ENCODE measurements around the gene TMEM219. TPM values are rescaled to one million over a fixed set of nuclear protein-coding genes. Genes with fewer than 3 reads are reported as not detected.

TMEM219 gene
- total and polyA plus RNA-seq, 9 of the 15 experiments (the other 6 are each of a cell fraction or from before 2014, with no cell fraction given) = 35.3 to 62.8 (median 55.5) TPM

GRCh38 chr16:29921034-29921385 is 40.9 kb upstream of the TMEM219 start:
- intact Hi-C loops (cut with micrococcal nuclease) = no loop called here
- ATAC-seq = no peak
- TF ChIP-seq SRSF7 (optimal IDR thresholded peaks at IDR 0.05; ENCODE audit: low read depth, low read length) = no peak
- TF ChIP-seq RFX7 (CRISPR knock-in tag; IDR thresholded peaks at IDR 0.05) = no peak
- no peak for TF ChIP-seq USF2 (CRISPR knock-in tag; IDR thresholded peaks at IDR 0.05)
- TF ChIP-seq HDAC2 (IDR thresholded peaks at IDR 0.05) = no peak
- no peak for TF ChIP-seq ZC3H11A (IDR thresholded peaks at IDR 0.05; ENCODE audit: low read depth, low read length)
- TF ChIP-seq ZBTB2 (IDR thresholded peaks at IDR 0.05) = no peak
- TF ChIP-seq, protein P1, sequence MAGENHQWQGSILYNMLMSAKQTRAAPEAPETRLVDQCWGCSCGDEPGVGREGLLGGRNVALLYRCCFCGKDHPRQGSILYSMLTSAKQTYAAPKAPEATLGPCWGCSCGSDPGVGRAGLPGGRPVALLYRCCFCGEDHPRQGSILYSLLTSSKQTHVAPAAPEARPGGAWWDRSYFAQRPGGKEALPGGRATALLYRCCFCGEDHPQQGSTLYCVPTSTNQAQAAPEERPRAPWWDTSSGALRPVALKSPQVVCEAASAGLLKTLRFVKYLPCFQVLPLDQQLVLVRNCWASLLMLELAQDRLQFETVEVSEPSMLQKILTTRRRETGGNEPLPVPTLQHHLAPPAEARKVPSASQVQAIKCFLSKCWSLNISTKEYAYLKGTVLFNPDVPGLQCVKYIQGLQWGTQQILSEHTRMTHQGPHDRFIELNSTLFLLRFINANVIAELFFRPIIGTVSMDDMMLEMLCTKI (IDR thresholded peaks at IDR 0.05; ENCODE audit: partially characterized antibody) = no peak
- no peak for TF ChIP-seq NCOA4 (IDR thresholded peaks at IDR 0.05; ENCODE audit: partially characterized antibody)
- TF ChIP-seq ZBTB34 (CRISPR knock-in tag; IDR thresholded peaks at IDR 0.05) = no peak
- TF ChIP-seq ZNF696 (CRISPR knock-in tag; conservative IDR thresholded peaks at IDR 0.05) = no peak
- no peaks in the 10 kb centered on the region for H3K9me3 ChIP-seq (replicated peaks; ENCODE audit: control insufficient read depth, insufficient read depth, low read depth, low read length)
- peaks cover 18% of the 10 kb centered on the region for H3K79me2 ChIP-seq (ENCODE audit: control insufficient read depth, insufficient read depth, low read length)
- ChIA-PET CTCF (ENCODE audit: low intra/inter-chr PET ratio) (no interaction called here), POLR2A (interaction anchor here (0.9 to 1.1 kb wide), 2 partner anchors 19 to 32 kb away, joined by 3 to 4 read pairs; no protein-coding TSS in a partner anchor)
- FAIRE-seq = no peak
- DNase-seq (ENCODE audit: extremely low read depth in 1 of 4, low spot score in 3 of 4) = no peak
- in situ Hi-C loops (cut with MboI) = no loop called here
- no TSS peak for BruUV-seq (replicated peaks)
- no peak overlapping the region; a peak in 1 of 4 replicates for H3K9ac ChIP-seq (ENCODE audit: insufficient read depth in 1 of 2, low read depth in 2 of 2, low read length in 2 of 2)
- no peaks in the 10 kb centered on the region for H3K9me1 ChIP-seq (ENCODE audit: control insufficient read depth, insufficient read depth, low read length)
- WGBS (ENCODE audit: insufficient coverage, low coverage, missing lambda C conversion rate) = 83% methylated on average over 3 of the region's 3 CpGs
- H2AFZ ChIP-seq (ENCODE audit: low read depth, low read length) = no peak overlapping the region
- H3K4me1 ChIP-seq (replicated peaks in 1 of 2; ENCODE audit: control insufficient read depth in 2 of 2, insufficient read depth in 2 of 2, low read length in 2 of 2) = peaks cover 3 to 16% of the 10 kb centered on the region in 2 experiments; a peak in 2 of 5 replicates
- no peak overlapping the region for H3K27ac ChIP-seq (ENCODE audit: extremely low read depth, low read depth, low read length)
- no peak overlapping the region for H3K4me3 ChIP-seq
- no peaks in the 10 kb centered on the region for H4K20me1 ChIP-seq (replicated peaks; ENCODE audit: control insufficient read depth, insufficient read depth, low read length)
- H3K27me3 ChIP-seq (ENCODE audit: control insufficient read depth in 2 of 2, insufficient read depth in 2 of 2, low read length in 2 of 2) = no peaks in the 10 kb centered on the region
- H3K36me3 ChIP-seq (ENCODE audit: control insufficient read depth, insufficient read depth, low read length) = peaks cover 55% of the 10 kb centered on the region
- no peak overlapping the region for H3K4me2 ChIP-seq (ENCODE audit: insufficient read depth, low read length)
